Ammon's horn (tissue), 1 donor: ENCODE results near the gene SPACA4.

Source experiments
- DNase-seq: peaks from one replicate; pipeline ENCODE4 v3.0.0-alpha.2; 2016; ENCODE audit warnings: low spot score

SPACA4 gene

DNA sequence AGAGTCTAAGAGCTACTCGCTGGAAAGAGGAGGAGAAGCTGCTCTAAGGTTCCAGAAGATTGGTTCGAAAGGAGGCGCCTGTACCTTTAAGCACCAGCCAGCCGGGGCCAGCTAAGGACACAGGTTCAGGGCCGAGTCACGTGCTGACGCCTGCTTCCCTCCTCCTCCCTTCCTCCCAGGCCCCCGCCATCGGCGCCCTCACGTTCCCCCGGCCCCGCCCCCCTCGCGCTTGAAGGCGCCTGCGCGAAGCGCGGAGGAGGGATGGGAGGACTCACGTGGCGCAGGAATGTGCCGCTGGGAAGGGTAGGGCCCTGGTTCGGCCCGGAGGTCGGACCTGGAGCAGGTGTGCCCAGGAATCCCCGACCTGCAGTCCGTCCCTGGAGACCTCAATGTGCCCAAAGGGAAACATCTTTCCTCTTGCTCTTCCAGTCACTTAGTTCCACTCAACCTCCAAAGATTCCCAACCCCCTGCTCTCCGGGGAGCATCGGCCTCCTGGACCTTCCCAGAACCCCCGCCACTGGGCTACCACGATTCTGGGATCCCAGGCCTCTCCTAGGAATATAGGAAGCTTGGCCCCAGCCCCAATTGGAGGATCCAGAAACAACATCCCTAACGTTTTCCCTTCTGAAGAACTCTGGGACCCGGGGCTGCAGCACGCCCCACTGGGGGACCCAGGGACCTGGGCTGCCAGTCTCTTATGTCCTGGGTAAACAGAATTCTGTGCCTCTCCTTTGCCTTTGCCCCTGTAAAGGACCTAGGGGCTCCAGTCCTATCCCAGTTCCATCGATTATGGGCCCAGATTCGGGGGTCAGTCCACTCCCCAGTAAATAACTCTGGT, 28.1 kb downstream of the SPACA4 start:
- DNase-seq = peak; percentile 97

DNA sequence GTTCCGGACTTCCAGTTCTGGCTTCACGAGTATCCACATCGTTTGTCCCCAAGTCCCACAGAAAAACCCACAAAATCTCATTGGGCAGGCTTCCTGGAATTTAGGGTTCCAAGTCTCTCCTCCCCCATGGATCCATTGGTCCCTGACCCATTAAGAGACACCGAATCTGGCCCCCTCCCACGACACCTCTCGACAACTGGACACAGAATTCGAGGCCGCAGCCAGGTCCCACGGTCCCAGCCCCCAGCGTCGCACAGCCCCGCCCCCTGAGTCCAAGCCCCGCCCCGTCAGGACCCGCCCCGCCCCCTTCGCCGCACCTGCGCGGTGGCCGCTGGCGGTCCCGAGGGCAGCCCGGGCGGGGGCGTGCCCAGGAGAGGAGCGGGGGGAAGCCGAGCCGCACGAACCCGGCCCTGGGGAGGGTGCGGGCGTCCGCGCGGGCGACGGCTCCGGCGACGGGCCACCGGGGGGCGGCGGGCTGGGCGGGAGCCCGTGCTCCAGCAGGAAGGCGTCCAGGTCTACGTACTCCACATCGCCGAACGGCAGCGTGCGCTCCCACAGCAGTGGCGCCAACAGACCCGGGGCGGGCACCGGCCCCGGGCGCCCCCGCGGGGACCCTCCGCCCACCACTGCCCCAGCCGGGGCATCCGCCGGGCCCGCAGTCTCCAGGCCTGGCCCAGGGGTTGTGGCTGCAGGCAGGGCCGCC, 28.9 kb downstream of the SPACA4 start:
- peak; percentile 65 for DNase-seq

DNA sequence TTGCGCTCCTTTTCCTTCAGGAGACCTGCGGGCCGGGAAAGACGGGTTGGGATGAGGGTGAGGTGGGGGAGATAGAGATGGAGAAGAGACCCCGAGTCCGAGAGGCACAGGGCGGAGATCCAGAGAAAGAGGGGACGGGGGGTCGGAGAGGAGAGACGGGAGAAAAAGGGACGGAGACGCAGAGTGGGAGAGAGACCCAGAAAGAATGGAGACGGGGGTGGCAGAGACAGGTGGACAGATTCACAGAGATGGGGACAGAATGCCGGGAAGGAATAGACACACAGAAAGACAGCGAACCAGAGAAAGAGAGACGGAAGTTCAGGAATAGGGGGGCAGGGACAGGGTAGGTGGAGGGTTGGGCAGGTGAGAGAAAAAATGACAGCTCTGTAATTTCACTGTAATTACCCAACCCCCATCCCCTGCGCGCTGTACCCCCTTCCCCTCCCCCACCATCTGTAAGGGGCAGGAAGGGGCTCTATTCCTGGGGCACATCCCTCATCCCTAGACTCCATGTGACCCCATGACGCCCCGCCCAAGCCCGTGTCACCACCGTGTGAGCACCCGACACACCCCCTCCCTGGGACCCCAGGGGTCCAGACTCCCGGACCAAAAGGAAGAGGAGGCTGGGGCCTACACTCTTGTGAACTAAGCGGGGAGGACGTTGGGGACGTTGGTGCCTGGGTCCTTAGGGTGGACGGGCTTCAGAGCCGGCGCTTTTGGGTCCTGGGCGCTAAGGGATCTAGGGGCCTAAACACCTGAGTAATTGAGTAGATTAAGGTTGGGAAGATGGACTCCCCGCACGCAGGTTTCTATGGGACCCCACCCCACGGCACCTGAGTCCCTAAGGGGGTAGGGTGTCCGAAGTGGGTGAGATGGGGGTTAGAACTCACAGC, 29.7 kb downstream of the SPACA4 start:
- DNase-seq = no peak

DNA sequence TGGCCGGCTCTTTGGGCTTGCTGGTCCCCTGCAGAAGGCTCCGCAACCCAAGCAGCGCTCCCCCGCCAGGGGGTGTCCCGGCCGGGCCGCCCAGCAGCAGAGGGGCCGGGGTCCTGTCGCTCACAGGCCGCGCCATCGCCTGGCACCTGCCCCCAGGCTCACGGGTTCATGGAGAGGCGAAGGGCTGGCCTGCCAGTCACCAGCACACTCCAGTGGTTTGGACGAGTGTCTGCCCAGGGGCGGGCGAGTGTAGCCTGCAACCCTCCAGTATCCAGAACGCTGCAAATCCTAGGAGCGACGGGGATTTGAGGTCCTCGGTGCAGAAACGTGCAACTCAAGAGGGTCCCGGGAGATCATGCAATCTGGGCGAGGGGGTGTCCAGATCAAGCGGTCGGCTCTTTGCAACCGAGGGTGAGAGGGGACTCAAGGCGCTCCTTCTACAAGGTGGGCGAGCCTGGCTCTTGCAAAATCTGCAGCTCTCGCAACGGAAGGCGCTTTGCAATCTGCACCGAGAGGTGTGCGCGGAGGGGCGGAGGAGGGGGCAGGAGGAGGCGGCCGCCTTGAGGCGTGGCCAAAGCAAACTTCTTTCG, 30.4 kb downstream of the SPACA4 start, which contains the start of gene DBP:
Gene DBP, minus strand, starts transcription at position 521 of the 590 bp plus-strand sequence. Its CDS starts 385 bp downstream, at position 136.
- DNase-seq = peak; percentile 65

DNA sequence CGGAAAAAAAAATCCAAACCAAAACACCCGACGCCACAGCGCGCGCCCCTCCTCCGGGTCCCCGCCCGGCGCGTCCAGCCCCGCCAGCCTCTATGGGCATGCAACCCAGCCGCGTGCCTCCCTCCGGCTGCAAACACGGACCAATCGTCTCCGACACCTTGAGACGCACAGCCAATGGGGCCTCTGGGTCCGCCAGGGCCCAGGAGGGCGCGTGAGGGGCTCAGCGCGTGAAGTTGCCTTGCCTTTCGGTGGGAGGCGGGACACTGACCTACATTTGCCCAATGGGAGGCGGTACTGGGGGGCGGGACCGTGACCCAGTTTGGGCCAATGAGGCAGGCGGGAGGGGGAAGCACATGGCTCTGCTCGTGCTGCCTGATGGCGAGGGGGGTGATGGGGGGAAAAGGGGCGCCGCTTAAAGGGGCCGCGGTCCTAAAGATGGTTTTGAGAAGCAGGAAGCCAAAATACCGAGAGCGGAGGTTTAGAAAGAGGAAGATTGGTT, 31.0 kb downstream of the SPACA4 start:
- peak; percentile 100 for DNase-seq

DNA sequence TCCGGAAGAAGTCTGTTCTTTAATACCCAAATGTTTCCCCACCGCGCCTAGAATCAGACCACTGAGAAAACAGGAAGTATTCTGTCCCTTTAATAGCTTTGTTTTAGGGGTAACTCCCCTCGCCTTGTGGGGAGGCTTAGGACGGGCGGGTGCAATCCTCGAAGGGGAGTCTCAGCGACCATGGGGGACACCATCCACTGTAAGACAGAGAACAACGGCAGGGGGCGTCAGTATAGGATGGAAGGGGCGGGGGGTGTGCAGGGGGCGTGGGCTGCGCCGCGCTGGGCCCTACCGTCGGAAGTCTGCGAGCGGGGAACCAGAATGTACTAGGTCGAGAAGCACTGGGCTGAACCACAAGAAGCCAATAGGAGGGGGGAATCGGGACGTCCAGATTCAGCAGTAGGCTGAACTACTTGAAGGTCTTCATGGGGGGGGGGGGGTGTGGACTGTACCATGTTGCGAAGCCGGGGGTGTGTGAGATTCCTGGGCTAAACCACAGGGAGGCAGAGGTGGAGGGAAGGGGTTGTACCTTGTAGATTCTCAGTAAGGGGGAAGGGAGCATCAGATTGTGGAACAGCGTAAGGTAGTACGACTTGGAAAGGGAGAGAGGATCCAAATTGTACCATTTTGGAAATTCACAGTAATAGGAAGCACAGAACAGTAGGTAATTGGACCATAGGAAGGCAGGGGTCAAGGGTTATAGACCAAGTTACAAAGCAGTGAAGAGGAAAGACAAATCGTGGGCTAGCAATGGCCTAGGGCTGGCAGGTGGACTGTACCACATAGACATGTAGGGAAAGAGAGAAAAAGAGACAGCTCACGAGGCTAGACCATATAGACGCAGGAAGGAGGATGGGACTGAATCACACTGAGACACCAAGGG, 31.6 kb downstream of the SPACA4 start:
- DNase-seq = peak; percentile 94

DNA sequence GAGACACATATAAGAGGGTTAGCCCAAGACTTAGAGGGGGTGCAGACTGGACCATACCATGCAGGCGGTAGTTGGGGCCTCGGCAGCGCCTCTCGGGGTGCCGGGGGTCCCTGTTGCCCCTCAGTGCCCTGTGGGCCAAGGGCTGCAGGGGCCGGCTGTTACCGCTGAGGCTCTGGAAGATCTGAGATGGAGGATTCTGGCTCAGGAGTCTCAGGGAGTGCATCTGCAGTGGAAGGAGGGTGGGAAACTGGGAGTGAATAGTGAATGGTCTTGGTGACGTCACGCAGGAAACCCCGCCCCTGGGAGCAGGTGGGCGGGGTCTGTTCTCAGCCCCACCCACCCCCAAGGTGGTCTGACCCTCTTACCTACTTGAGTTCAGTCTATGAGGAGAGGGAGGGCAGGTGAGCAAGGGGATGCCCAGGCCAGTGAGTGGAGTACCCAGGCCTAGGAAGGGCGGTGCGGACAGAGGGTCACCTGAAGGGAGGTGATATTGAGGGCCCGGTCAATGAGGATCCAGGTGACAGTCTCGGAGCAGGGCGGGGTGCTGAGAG, 32.4 kb downstream of the SPACA4 start:
- no peak for DNase-seq

DNA sequence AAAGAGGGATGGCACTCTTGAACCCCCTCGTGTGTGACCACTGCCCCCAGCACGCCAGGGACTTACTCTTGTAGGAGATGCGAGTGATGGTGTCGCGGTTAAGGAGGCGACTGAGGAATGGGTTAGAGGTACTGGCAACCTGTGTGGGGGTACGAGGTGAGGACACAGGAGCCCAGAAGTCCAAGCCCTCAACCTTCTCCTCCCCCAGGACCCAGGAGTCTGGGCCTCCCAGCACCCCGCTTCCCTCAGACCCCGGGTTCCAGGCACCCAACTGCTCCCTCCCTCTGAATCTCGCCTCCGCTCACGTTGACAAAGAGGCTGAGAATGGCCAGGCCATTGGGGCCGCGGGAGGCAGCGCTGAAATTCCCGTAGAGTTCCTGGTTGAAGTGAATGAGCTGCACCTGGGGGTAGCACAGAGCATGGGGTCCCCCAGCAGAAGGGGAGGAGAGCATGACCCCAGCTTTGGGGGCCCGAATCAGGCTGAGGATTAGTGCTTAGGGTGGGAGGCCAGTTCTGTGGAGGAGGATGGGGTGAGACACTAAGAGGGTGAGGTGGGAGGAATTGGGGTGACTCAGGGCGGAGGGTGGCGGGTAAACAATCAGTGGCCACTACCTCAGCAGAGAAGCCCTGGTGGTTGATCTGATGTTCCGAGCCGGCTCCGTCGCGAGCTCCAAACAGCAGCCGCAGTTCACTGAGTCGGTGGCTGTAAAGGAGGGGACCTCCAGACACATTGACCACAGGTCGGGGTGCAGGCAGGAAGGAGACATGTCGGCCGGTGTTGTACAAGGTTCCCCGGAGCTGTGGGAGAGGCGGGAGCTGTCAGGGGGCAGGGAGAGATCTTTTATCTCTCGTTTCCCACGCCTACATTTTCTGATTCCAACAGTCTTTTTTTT, 33.2 kb downstream of the SPACA4 start:
- no peak for DNase-seq

DNA sequence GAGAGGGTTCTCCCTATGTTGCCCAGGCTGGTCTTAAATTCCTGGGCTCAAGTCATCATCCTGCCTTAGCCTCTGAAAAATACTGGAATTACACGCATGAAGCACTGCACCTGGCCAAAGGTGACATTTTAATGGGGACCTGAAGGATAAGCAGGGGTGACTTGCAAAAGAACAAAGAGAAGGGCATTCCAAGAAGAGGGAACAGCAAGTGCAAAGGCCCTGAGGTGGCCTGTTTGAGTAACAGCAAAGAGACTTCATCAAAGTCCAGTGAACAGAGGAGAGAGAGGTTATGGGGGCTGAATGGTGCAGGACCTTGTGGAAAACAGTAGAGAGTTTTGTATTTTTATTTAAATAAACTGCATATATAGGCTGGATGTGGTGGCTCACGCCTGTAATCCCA, 35.3 kb downstream of the SPACA4 start:
- no peak for DNase-seq

DNA sequence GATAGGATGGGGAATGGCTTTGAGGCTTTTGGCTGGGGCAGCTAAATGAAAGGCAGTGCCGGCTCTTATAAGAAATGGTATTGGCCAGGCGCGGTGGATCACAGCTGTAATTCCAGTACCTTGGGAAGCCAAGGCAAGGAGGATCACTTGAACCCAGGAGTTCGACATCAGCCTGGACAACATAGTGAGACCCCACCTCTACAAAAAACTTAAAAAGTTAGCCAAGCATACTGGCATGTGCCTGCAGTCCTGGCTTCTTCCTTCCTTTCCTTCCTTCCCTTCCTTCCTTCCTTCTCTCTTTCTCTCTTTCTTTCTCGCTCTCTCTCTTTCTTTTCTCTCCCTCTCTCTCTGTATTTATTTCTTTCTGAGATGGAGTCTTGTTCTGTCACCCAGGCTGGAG, 36.3 kb downstream of the SPACA4 start:
- DNase-seq = no peak

DNA sequence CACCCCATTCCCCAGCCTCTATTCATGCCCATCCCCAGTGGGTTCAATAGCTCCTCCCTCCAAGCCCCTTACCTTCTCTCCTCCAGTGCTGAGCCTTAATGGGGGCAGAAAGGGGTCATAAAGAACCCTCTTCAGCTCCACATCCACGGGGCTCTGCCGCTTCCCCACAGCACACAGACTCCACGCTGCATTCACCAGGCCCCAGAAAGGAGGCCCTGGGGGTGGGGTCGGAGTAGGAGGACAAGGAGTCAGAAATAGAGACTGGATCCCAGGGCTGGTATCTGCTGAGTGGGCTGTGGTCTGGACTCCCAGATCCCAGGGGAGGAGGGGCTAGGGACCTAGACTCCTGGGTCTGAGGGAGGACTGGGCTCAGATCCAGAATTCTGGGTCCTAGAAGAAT, 37.8 kb downstream of the SPACA4 start:
- DNase-seq = no peak

DNA sequence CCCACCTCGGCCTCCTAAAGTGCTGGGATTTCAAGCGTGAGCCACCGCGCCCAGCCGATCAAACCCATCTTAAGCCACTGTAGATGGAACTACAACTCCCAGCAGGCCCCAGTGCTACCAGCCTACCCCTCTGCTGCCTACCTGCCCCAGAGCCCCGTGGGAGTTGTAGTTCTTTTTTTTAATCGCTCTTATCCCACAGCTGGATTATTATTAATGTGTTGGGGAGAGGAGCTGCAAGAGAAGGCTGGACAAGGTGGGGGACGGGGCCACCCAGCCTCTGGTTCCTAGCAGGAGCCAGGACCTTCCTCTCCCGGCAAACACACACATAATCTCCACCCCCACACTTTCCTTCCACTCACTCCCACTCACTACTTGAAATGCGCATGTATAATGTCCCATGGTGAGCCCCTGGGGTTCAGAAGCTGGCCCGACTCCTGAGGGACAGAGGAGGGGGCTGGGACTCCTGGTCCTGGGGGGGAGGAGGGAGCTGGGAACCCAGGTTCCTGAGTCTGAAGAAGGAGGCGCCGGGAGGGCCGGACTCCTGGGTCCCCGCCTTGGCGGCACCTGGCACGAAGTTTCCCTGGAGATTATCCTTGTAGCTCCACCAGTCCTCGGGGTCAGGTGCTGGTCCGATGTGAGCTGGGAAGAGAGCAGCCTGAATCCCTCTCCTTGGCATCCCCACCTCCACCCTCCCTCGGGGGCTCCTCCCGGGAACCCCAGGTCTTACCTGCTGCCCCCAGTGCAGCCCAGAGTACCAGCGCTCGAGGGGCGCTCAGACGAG, 38.5 kb downstream of the SPACA4 start:
- peak; percentile 94 for DNase-seq

DNA sequence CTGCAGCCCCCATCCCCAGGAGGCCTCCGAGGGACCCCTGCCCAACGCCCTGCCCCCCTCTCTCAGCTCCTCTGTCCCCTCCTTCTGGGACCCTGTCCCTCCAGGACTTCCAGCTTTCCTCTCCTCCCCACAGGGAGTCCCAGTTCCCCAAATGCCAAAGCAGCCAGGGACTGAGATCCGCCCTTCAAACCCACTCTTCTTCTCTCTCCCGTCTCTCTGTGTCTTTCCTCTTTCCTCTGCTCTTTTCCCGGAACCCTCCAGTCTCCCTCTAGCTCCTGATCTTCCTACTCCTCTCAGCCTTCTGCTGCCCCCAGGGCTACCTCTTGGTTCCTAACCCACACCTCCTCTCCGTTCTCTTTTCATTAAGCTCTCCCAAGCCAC, 39.1 kb downstream of the SPACA4 start:
- DNase-seq = no peak

DNA sequence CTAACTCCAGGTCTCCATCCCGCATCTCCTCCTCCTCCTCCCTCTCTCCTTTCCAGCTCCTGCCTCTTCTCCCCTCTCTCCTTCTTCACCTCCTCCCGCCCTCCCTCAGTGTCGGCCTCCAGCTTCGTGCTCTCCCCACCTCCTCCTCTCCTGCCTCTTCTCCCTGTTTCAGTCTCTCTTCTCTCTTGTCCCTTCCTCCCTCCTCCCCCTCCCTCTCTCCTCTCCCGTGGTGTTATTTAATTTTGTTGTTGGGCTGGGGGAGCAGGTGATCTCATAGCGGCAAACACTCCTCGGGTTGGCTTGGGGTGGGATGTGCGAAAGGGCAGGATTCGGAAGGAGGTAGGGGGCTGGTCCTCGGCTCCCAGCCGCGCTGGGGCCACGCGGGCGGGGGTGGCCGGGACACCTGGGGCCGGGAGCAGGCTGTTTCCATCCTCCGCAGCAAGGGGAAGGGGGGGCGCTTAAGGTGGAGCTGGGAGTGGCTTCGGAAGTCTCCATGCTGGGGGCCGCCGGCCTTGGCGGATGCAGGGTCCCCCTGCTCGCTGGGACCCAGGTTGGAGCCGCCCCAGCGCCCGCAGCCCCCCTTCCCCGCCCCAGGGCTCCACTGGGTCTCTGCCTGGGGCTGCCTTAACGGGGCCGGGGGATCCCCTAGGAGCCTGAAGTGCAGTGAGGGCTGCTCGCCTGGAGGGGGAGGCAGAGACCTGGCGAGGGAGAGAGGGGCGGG, 39.6 kb downstream of the SPACA4 start, which contains the start of gene CA11:
Gene CA11, minus strand, starts transcription at position 187 of the 721 bp plus-strand sequence. CDS start 555 bp downstream, outside the sequence.
- DNase-seq = peak; percentile 94

DNA sequence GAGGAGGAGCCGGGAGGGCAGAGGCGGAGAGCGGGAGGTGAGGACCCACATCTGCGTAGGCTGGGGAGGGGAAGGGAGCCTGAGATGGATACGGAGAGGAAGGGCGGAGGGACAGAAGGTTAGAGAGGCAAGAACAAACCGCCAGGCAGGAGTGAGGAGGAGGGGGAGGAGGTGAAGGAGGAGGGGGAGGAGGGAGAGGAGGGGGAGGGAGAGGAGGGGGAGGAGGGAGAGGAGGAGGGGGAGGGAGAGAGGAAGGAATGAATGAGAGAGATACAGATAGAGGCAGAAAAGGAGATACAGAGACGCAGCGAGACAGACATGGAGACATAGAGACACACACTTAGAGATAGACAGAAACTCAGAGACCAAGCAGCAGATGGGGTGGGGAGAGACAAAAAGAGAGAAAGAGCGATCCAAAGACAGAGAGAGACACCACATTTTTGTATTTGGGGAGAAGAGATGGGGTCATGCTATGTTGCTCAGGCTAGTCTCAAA, 40.2 kb downstream of the SPACA4 start:
- no peak for DNase-seq

DNA sequence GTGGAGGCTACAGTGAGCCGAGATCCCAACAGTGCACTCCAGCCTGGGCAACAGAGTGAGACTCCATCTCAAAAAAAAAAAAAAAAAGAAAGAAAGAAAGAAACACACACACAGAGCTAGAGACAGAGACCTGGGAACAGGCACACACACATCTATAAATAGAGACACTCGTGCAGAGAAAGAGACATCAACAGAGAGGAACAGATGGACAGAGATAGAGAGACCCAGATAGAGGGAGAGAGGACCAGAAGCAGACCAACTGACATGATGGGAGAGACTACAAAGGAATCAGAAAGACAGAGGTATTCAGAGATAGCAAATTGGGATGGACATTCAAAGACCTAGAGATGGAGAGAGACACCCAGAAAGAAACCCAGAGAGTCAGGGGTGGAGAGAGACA, 41.6 kb downstream of the SPACA4 start:
- DNase-seq = no peak

DNA sequence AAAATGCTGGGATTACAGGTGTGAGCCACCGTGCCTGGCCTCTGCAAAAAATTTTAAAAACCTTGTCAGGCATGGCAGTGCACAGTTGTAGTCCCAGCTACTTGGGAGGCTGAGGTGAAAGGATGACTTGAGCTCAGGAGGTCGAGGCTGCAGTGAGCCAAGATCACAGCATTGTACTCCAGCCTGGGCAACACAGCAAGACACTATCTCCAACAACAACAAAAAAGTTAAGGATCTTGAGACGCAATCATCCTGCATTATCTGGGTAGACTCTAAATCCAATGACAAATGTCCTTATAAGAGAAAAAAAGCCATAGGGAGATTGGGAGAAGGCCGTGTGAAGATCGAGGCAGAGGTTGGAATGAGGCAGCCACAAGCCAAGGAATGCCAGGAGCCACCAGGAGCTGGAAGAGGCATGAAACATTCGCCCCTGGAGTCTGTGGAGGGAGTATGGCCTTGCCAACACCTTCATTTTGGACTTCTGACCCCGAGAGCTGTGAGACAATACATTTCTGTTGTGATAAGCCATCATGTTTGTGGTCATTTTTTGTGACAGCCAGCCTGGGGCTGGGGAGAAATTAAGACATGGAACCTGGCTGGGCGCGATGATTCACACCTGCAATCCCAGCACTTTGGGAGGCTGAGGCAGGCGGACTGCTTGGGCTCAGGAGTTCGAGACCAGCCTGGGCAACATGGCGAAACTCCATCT, 44.6 kb downstream of the SPACA4 start:
- DNase-seq = no peak
